ENCODE results near the gene PAX5.

PAX5 gene

DNA sequence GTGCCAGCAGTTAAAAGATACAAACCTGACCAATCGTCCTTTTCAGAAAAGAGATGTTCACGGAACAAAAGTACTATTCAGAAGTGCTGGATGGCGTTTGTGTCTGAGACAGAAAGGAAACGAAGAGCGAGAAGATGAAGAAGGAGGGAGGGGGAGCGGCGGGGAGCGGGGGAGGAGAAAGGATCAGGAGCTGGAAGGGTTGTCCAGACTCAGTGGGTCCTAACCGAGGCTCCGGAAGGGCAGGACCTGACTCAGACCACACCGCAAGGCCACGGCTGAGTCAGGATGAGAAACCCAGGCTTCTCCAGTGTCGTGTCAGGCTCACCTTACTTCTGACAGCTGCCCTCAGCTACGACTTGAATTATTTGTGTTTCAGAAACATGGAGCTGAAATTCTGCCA, 46.2 kb downstream of the PAX5 start:
- DNase-seq (ENCODE audit: low read depth, low spot score), result no peak

DNA sequence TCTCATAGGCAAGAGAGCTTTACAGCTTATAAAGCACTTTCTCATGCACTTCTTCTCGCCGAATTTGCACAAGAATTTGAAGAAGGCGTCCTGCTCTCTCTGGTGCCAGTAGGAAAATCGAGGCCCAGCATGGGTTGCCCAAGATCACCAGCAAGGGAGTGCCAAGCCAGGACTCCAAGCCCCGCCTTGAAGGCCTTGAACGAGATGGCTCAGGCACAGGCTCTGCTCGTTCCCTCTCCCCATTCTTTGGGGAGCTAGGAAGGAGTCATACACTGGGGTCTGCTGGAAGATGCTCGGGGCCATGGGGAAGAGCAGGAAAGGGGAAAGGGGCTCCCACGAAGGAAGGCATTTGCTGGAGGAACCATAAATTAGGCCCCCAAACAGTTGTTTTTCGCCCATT, 46.7 kb downstream of the PAX5 start:
- DNase-seq (ENCODE audit: low read depth, low spot score), result no peak

DNA sequence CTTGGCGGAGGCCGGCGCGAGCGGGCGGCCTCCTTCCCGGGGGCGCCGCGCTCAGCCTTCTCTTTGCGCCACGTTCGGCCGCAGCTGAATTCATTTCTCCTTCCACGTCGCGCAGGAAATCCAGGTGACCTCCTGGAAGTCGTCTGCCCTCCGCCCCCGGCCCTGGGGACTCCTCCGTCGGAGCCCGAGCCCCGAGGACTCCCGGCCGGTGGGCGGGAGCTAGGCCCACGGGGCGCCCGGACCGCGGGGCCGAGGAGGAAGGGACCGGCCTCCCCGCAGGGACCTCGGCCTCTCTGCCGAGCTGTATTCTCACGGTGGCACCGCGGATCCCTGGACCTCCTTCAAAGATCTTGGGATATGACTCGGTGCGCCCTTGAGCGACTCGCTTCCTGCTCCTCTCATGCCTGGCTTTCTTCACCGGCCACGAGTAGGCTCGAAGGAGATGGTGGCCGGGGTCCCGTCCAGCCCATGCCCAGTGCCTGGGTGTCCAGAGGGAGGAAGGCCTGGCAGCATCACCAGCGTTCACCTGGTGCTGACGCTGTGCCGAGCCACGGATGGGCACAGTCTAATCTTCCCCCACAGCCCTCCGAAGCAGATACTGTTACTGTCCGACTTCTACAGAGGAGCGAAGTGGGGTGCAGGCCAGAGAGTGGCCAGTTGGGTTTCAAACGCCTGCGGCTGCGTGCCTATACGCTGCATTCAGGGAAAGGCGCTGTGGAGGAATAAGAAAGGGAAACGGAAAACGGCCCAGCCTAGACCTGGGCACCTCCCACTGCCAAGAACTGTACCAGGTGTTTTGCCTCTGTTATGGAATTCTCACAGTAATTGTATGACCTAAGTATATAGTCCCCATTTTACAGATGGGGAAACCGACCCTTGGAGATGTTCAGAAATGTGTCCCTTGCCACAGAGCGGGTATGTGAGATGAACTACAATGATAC, 47.3 kb downstream of the PAX5 start:
- no peak for DNase-seq (ENCODE audit: low read depth, low spot score)

DNA sequence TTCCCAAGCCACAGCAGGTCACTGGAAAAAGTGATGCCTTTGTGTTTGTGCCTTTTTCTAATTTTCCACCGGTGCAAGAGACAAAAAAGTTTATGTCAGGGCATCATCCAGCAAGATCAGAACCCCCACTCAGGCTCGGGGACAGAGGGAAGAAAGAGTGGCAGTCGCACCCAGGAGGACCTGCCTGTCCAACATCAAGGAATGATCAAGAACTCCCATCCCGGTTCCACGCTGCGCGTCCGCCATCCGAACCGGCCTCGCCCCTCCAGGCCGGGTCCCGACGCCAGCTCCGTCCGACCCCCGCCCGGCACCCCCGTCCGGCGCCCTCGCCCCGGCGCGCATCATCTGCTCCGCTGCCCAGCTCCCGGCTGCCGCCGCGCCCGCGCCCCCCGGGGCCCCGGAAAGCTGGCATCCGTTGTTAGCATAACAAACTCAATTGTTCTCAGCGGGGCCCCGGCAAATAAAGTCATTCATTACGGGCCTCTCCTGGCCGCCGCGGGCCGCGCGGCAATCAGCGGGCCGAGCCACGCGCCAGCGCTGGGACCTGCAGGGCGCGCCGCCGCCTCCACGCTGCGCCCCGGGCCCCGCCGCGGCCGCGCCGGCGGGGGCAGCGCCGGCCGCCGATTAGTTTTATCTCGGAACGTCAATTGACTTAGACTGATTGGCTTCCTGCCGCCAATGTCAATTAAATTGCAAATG, 48.1 kb downstream of the PAX5 start:
- no peak for DNase-seq (ENCODE audit: low read depth, low spot score)

DNA sequence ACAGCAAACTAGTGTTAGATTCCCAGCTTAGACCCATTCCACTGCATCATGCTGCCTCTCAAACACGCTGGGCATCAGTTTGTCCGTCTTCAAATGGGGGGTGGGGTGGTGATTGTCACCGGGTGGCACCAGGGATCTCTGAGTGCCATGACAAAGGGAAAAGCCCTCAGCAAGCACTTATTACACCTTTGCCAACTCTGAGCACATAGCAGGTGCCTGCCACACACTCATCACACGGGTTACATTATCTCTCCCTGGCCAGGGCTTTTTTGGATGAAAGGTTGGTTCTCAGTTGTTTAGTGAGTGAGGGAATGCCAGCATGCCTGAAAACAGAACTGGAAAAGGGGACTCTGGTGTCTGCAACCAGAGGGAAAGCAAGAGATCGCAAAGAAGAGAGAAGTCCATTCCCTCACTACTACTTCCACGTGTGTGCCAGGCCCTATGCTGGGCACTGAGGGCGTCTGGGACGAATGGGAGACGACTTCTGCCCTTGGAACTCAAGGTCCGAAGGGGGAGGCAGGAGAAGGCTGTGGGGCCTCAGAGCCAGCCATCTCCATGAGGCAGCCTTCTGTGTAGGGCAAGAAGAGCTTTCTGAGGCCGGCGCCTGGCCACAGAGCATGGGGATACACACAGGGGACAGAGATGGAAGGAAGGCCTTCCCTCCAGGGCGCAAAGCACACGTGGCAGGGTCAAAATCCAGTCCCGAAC, 48.9 kb downstream of the PAX5 start:
- DNase-seq (ENCODE audit: low read depth, low spot score), result no peak

DNA sequence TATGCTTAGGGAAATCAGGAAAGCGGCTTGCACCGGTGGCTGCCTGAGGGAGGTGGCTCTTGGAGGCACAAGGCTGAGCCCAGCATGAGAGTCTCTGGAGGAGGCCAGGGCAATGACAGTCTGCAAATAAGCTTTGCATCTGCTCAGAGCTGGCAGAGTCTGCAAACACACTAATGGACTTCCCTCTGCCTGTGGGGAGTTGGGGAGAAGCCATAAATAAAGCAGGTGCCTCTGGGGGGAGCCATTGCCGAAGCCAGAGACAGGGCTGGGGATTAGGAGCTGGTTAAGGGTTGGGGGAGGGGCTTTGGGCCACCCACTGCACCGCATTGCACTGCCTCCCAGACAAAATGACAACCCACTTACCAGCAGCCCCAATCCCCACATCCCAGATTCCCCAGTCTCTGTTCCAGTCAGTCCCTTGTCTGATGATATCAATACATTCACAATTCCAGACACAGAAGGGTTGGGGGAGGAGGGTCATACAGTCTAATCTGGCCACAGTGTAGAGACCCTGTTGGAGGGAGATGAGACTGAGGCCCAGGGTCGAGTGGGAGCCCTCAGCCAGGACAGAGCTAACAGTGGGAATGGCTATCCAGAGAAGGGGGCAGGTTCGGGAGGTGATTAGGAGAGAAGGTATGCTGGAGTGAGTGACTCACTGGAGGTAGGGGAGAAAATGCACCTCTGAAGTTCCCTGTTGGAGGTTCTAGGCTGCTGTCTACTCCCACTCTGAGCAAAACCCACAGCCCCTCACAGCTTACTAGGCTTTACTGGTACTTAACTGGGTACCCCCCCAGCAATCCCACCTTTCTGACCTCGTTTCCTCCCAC, 53.7 kb downstream of the PAX5 start:
- no peak for DNase-seq (ENCODE audit: low read depth, low spot score)

DNA sequence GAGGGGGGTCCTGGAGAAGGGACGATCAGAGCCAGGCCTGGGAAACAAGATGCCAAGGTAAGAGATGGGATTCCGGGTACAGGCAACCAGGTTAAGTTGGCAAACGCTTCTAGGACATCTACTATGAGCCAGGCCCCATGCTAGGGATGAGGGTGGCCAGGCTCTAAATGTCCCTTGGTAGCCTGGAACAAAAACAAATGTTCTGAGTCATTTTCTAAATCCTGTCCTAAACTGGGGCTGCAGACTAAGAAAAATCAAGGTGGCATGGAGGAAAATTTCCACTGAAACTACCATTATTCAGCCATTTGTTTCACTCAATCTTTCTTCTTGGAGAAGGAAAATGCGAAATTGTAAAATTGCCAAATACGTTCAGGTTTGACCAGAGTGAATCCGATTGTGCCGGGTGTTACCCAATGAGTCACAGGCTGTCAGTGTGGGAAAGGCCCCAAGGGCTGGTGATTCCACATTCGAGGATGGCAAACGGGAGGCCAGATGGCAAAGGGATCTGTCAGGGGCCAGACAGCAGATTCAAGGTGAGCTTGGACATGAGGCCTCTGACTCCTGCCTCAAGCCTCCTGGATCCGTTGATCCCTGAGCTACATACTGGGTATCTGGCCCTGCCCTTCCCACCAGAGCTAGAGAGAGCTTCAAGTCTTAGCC, 57.6 kb downstream of the PAX5 start:
- DNase-seq (ENCODE audit: low read depth, low spot score), result no peak

DNA sequence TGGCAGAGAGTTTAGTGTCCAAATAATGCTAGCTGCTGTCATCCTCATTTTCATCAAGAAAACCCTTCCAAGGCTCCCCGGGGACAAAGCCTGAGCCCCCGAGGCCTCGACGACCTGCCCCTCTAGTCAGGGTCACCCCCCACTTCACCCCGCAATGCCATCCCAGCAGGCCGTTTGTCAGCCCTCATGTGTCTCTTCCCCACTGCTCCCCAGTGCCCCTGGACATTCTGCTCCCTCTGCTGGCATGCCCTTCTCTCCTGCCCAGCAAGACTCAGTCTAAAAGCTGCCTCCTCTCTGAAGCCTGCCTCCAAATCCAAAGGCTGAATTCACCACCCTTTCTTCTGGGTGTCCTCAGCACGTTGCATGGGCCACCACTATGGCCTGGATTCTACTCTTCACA, 59.3 kb downstream of the PAX5 start:
- DNase-seq (ENCODE audit: low read depth, low spot score), result no peak

DNA sequence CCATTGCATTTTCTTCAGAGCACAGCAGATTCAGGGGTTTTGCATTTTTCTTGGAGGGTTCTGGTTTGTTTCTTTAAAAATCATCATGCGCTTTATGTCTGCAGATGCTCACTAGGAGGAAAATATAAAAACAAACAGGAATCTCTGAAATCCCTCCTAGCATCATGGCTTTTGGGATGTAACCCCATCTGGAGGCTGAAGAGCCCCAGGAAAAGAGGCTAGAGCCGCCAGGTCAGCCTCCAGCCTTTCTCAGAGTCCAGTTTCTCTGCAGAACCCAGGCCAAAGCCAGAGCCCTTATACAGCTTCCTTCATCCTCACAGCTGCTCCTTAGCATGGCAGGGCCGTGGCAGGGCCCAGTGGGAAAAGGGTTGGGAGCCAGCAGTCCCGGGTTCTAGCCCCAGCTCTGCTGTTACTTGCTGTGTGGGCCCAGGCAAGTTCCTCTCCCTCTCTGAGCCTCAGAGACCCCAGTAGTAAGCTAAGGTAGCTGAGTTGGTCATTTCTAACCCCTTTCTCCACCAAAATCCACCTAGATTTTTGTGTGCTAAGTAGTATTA, 62.1 kb downstream of the PAX5 start:
- DNase-seq (ENCODE audit: low read depth, low spot score), result no peak

DNA sequence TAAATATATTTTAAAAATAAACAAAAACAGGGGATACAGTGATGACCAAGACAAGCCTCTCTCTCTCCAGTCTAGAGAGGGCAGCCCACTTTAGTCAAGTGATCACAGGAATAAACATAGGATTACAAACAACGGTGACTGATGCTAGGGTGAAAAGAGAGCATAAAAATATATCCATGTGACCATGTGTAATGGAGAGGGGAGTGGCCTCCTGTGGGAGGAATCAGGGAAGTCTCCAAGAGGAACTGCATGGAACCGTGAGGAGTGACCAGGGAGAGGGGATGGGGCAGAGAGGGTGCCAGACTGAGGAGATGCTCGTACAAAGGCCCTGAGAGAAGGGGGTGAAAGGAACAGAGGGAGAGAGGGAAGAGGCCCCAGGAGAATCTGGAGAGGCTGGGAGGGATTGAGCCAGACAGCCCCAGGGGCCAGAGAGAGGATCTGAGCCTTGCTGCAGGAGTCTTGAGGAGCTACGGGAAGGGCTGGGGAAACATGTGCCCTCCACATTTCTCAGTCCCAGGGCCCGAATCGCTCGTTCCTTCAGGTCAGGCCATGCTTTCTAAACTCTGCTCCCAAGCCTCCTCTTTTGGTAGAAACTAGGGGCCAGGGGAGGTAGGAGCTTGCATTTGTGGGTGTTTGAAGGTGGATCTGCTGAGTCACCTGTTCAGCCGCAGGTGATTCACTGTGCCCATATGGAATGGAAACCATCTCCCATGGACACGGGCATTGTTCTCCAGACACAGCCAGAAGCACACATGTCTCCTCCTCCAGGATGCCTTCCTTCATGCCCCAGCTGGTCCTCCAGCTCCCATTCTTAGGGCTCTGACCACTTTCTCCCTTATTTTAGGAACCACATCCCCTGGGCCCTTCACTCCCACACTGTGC, 63.8 kb downstream of the PAX5 start:
- DNase-seq (ENCODE audit: low read depth, low spot score), result no peak

DNA sequence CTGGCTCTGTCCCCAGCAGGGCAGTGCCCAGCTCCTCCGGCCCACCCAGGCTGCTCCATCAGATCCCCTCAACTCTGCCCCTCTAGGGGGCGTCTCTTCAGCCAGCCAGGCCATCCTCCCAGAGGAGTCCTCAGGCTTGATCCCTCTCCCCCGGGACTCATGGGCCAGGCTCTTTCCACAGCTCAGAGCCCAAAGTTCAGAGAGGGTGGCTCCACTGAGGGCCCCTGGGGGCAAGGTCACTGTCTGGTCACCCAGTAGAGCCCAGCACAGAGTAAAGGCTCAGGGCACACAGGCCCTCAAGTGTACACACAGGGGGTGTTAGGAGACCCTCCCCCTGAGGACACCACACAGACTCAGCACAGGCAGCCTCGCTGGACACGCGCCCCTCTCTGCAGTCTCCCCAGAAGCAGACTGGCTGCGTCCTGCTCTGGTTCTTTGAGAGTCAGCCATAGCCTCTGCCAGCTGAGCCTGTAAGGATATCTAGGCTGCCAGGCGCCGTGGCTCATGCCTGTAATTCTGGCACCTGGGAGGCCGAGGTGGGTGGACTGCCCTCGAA, 64.8 kb downstream of the PAX5 start:
- no peak for DNase-seq (ENCODE audit: low read depth, low spot score)

DNA sequence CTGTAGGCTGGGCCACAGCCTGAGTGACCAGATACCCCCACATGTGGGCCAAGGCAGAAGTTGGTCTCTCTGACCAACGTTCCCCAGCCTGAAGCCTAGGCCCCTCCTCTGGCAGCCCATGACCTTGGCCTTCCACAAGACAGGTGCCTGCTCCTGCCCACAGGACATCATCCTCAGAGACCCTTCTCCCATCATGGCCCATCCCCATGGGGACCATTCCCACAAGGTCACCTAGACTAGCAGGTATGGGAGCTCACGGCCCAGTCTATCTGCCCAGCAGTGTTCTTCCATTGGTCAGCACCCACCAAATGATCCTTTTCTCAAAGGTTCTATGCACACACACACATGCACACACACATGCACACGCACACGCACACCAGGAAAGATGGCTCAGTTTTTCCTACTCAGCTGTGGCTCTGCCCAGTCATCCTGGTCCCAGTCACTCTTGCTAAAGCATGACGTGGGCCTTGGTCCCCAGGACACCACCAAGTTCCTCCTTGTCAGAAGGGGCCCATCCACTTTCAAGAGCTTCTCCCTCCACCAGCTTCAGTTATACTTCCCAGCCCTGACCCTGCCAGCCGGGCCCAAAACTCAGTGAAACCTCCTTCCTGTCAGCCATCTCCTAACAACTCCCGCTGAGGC, 65.4 kb downstream of the PAX5 start:
- DNase-seq (ENCODE audit: low read depth, low spot score), result no peak

DNA sequence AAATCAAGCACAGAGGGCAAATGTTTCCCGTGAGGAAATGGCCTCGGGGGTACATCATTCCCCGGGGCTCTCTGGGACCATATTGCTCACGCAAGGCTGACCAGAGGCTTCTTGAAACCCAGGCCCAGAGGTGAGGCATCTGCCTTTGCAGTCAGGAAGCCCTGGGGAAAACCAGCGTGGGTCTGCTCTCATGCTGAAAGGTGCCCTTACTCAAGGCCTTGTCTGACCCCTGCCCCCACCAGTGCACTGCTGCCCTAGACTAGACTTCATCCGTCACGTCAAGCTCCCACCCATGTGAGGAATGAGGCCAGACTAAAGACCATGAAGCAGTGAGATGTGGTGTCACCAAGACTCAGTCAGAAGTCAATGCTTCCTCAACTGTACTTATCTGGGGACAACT, 66.1 kb downstream of the PAX5 start:
- DNase-seq (ENCODE audit: low read depth, low spot score), result no peak

DNA sequence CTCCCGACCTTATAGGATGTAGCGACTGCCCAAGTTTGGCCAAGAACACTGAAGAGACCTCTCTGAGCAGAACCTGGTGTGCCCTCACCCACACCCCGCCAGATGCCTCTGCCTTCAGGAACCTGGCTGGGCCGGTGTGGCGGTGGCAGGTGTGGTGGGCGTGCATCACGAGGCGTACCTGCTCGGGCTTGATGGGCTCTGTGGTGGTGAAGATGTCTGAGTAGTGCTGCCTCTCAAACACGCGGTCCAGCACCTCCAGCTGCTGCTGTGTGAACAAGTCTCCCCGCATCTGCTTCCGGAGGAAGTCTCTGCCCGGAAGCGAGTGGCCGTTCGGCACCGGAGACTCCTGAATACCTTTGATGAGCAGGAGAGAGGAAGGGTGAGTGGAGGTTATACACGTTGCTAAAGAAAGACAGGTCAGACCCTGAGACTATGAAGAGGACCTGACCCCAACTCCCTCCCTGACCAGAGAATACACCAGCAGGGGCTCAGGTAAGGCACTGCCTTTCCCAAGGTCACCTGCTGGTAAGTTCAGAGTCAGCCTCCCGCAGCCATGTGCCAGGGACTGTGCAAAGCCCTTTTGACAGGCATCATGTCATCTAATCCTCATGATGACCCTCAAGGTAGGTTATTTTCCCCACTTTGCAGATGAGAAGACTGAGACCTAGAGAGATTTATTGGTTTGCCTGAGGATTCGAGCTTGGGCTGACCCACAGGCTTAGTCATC, 67.5 kb downstream of the PAX5 start:
- DNase-seq (ENCODE audit: low read depth, low spot score), result no peak

DNA sequence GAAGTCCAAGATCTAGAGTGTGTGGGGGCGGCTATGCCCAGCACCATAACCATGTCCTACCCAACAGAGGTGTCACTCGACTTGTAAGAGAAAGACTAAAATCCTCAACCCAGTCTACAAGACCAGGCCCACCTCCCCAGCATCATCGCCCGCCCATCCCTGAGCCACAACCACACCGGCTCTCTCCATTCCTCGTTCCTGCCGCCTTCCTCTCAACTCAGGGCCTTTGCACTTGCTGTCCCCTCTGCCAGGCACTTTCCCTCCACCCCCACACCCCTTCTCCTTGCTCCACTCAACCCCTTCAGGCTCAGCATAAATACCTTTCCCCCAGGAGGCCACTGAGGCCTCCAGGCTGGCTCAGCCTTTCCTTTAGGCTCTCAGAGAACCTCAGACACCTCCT, 69.3 kb downstream of the PAX5 start:
- DNase-seq (ENCODE audit: low read depth, low spot score), result no peak

DNA sequence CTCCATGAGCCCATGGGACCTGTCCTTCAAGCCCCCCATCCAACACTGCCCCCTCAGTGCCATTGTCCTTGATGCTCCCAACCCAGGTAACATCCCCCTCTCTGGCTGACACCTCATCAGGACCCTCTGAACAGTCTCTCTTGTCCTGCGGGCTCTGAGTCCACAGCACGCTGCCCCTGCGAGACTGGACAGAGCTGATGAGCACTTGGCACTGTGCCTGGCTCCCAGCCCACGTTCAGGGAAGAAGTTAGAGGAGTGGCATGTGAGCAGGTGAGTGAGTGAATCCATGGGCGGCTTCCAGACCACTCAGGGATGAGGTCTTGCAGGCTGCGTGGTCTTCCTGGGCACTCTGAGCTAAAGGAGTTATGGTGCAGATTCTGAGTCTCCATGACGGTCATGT, 70.7 kb downstream of the PAX5 start:
- DNase-seq (ENCODE audit: low read depth, low spot score), result no peak

DNA sequence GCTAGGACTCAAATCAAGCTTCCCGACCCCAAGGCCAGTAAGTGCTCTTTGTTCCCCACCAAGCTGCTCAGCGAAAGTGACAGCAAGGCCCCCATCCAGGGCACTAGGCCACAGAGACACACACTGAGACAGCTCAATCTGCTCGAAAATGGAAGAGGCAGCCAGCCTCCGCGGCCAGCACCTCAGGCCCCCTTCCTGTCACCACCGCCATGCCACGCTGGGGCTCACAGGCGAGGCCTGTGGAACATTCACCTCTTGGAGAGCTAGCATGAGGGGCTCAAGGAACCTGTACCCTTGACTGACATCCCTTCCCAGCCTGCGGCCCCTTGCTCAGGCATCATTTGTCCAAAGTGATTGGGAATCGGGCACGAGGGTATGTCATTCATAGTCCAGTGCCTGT, 71.4 kb downstream of the PAX5 start:
- DNase-seq (ENCODE audit: low read depth, low spot score), result no peak
